ENCODE measurements around the gene KDM7A. TPM values are rescaled to one million over a fixed set of nuclear protein-coding genes. Genes with fewer than 3 reads are reported as not detected.

Gene KDM7A
- total RNA-seq, 1 donor from 2014 or later, result 25.4 TPM

DNA sequence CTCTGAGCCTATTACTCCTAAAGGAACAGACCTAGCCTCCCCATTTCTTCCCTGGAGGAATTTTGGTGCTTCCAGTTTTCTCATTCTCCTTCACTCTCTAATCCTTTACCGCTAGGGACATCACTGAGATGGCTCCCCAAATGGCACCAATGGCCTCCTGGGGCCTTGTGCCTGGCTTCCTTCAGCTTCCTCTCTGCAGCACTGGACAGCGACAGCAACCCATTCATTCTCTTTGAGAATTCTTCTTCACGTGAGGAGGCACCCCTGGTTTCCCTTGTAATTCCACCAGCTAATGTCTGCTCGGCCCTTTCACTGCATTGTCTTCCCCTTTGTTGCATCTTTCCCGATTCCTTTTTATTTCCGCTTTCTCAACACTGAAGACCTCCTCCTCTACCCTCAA lies 24.6 kb upstream of the KDM7A start:
- DNase-seq, result no peak
- Mint-ChIP-seq H3K27ac (ENCODE audit: unreplicated experiment) (no peak overlapping the region), H3K36me3 (ENCODE audit: unreplicated experiment) (peaks cover 13% of the 10 kb centered on the region)

DNA sequence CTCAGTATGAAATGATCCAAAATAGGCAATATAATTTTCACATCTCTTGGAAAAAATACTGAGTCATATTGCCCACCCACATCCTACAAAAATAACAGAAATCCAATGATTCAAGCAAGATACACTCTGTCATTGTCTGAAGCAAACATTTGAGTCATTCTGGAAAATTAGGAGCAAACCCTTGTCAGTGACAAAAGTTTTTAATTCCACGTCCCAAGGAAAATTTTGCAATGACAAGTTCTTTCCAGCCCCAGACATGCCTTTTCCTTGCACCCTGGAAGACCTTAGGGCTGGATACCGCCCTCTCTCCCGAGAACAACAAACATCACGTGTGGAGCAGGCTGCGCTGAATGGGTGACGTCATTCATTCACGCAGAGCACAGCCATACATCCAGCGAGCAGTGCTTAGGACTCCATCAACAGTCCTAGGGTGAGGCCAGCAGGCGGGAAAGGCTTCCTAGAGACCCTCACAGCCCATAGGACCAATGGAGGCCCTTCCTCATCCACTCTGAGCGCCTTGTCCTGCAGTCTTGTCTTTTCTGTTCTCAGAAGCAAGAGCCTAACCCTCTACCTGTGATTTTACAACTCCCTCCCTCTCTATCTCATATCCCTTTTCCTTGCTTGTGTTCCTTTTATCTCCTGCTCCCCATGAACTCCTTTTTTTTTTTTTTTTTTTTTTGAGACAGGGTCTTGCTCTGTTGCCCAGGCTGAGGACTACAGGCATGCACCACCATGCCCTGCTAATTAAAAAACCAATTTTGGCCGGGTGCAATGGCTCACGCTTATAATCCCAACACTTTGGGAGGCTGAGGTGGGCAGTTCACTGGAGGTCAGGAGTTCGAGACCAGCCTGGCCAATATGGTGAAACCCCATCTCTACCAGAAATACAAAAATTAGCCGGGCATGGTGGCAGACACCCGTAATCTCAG lies 23.5 kb upstream of the KDM7A start:
- no peak overlapping the region for H3K4me3 Mint-ChIP-seq (ENCODE audit: unreplicated experiment)
- H3K36me3 Mint-ChIP-seq (ENCODE audit: unreplicated experiment), result peaks cover 13% of the 10 kb centered on the region
- TF ChIP-seq, protein P1, sequence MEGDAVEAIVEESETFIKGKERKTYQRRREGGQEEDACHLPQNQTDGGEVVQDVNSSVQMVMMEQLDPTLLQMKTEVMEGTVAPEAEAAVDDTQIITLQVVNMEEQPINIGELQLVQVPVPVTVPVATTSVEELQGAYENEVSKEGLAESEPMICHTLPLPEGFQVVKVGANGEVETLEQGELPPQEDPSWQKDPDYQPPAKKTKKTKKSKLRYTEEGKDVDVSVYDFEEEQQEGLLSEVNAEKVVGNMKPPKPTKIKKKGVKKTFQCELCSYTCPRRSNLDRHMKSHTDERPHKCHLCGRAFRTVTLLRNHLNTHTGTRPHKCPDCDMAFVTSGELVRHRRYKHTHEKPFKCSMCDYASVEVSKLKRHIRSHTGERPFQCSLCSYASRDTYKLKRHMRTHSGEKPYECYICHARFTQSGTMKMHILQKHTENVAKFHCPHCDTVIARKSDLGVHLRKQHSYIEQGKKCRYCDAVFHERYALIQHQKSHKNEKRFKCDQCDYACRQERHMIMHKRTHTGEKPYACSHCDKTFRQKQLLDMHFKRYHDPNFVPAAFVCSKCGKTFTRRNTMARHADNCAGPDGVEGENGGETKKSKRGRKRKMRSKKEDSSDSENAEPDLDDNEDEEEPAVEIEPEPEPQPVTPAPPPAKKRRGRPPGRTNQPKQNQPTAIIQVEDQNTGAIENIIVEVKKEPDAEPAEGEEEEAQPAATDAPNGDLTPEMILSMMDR (IDR thresholded peaks at IDR 0.05; ENCODE audit: partially characterized antibody, unreplicated experiment), result no peak
- peaks cover 4% of the 10 kb centered on the region for H3K27me3 Mint-ChIP-seq (ENCODE audit: unreplicated experiment)
- H3K27ac Mint-ChIP-seq (ENCODE audit: unreplicated experiment), result no peak overlapping the region
- no peak for DNase-seq
- H3K4me1 Mint-ChIP-seq (ENCODE audit: low read depth, unreplicated experiment), result no peaks in the 10 kb centered on the region
- peaks cover 3% of the 10 kb centered on the region for H3K9me3 Mint-ChIP-seq (ENCODE audit: unreplicated experiment)

More for the DNA sequence above, 24.6 kb upstream of the KDM7A start:
- H3K4me1 Mint-ChIP-seq (ENCODE audit: low read depth, unreplicated experiment), result no peaks in the 10 kb centered on the region
- no peak overlapping the region for H3K4me3 Mint-ChIP-seq (ENCODE audit: unreplicated experiment)
- H3K27me3 Mint-ChIP-seq (ENCODE audit: unreplicated experiment), result peaks cover 4% of the 10 kb centered on the region
- peaks cover 5% of the 10 kb centered on the region for H3K9me3 Mint-ChIP-seq (ENCODE audit: unreplicated experiment)
- TF ChIP-seq, protein P1 (IDR thresholded peaks at IDR 0.05; ENCODE audit: partially characterized antibody, unreplicated experiment), result no peak

DNA sequence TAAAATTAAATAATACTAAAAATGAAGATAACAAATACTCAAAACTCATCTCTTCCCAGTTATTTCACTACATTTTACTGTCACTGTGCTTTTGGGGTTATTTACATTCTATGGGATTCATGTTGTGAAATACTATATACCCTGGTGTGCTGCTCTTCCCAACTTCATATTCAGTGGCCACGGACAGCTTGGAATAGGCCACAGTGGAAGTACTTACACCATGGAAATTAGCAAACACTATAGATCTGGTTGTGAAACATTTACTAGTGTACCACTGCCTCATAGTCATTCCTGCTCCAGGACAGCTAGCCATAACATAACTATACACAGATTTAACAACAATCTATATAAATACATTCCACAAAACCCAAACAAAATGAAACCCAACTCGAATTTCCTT lies 21.2 kb upstream of the KDM7A start:
- no peak overlapping the region for H3K4me3 Mint-ChIP-seq (ENCODE audit: unreplicated experiment)
- no peaks in the 10 kb centered on the region for H3K4me1 Mint-ChIP-seq (ENCODE audit: low read depth, unreplicated experiment)
- no peaks in the 10 kb centered on the region for H3K9me3 Mint-ChIP-seq (ENCODE audit: unreplicated experiment)
- no peak overlapping the region for H3K27ac Mint-ChIP-seq (ENCODE audit: unreplicated experiment)
- peaks cover 4% of the 10 kb centered on the region for H3K27me3 Mint-ChIP-seq (ENCODE audit: unreplicated experiment)
- DNase-seq, result no peak
- TF ChIP-seq, protein P1 (IDR thresholded peaks at IDR 0.05; ENCODE audit: partially characterized antibody, unreplicated experiment), result no peak
- H3K36me3 Mint-ChIP-seq (ENCODE audit: unreplicated experiment), result no peaks in the 10 kb centered on the region

DNA sequence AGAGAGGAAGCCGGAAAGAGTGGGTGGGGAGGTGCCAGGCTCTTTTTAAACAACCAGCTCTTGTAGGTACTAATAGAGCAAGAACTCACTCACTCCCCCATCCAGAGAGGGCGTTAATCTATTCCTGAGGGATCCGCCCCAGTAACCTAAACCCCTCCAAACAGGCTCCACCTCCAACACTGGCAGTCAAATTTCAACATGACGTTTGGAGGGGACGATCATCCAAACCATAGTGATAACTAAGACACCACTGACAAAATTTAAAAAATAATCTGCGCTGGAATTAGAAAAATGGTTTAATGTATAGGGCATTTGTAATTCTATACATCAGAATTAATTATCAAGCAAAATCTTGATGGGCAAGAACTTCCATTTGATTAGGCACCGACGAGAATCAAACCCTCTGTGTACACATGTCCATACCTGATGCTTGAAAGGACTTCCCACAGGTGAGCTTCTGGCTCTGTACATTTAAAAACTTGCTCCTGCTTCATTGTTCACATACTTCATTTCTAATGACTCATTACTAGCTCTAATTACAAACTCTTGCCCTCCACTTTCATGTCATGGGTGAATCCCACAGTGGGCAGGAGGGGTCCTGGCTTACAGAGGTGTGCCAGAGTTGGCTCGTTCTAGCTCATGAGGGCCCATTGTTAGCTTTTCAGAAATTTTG lies 20.6 kb upstream of the KDM7A start:
- DNase-seq, result no peak
- Mint-ChIP-seq H3K36me3 (ENCODE audit: unreplicated experiment) (no peaks in the 10 kb centered on the region), H3K27ac (ENCODE audit: unreplicated experiment) (no peak overlapping the region), H3K4me1 (ENCODE audit: low read depth, unreplicated experiment) (no peaks in the 10 kb centered on the region), H3K27me3 (ENCODE audit: unreplicated experiment) (peaks cover 6% of the 10 kb centered on the region), H3K4me3 (ENCODE audit: unreplicated experiment) (no peak overlapping the region), H3K9me3 (ENCODE audit: unreplicated experiment) (no peaks in the 10 kb centered on the region)
- TF ChIP-seq, protein P1 (IDR thresholded peaks at IDR 0.05; ENCODE audit: partially characterized antibody, unreplicated experiment), result no peak
